GM21447 (cell line): ENCODE measurements around the gene PDCD11.

Experiments
- ATAC-seq: cut with Tn5 transposase; IDR thresholded peaks from one replicate; pipeline ENCODE4 v1.9.1; 2021; ENCODE audit not compliant: unreplicated experiment

The PDCD11 gene

DNA sequence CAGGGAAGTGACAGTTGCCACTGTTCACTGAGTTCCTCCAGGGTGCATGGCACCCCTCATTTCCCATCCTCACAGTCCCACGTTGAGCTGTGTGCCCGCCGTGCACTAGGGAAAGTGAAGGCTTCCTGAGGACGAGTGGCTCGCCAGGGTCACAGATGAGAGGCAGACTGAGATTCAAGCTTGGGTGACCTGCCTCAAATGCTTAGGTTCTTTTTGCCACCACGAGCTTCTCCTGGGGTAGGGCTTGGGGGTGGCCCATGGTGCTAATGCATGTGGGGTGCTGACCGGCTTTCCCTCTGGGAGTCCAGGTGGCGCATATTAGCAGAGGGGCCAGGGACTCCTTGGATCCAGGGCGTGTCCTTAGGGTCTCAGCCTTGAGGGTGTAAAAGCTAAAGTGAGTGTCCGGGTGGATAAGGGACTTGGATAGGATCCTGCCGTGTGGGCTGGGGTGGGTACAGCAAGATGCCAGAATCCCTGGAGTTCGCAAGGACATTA, 53.8 kb downstream of the PDCD11 start:
- no peak for ATAC-seq

DNA sequence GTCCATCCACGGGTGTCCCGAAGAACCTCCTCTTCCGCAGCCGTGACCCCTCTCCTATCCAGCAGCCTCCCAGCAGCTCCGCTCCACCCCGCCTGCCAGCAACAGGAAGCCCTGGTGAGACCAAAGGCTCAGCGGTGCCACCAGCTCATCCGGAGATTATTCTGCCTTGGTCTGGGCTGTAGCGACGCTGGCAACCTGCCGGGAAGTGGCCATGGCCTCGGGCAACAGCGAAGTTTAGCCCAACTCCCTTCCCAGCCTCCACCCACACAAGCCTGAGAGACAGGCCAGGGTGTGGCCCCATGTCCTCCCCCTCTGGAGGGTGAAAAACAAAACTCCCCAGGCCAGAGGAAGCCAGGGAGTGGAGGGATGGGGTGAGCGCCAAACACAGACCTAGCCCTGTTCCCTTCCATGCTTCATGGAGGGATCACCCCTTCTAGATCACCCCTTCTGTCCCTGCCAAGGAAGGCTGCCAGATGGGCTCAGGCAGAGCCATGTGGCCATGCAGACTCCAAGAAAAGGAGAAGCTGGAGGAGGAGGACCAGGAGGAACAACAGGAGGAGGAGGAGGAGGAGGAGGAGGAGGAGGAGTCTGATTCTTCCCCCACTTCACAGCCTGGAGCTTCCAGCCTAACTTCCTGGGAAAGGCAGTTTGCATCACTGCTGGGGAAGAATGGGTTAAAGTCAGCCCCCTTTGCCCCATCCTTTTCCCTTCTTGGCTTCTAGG, 54.8 kb downstream of the PDCD11 start:
- ATAC-seq: no peak

DNA sequence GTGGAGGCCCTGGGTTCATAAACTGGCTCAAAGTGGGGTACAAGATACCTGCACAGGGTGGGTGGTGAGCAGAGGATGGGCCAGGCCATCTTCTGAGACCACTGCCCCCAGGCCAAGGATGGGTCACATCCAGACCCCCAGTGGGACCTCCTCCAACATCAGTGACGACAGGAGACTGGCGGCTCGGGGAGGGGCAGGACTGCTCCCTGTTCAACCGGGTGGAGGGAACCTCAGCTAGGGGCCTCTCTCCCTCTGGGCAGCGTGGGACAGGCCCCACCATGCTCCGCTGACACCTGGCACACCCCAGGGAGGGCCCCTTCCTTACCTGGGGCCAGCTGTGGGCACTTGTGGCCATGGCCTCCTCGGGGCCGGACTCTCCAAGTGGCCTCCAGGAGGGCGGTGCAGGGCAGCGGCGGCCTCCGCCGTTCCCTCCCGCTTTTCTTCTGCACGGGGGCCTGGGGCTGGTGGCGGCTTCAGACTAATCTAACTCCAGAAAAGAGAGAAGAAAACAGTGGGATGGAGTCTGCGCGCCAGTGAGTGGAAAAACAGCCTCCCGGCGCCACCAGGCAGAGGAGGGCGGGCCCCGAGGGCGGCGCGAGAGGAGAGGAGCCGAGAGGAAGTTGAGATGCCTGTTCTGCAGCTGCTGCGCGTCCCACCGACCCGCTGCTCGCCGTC, 55.5 kb downstream of the PDCD11 start, which contains the start of gene CALHM2:
TSS of gene CALHM2 (minus strand) at position 540 of the 675 bp plus-strand sequence. CDS start 2,429 bp downstream, outside the sequence.
- peak; percentile 83 for ATAC-seq

DNA sequence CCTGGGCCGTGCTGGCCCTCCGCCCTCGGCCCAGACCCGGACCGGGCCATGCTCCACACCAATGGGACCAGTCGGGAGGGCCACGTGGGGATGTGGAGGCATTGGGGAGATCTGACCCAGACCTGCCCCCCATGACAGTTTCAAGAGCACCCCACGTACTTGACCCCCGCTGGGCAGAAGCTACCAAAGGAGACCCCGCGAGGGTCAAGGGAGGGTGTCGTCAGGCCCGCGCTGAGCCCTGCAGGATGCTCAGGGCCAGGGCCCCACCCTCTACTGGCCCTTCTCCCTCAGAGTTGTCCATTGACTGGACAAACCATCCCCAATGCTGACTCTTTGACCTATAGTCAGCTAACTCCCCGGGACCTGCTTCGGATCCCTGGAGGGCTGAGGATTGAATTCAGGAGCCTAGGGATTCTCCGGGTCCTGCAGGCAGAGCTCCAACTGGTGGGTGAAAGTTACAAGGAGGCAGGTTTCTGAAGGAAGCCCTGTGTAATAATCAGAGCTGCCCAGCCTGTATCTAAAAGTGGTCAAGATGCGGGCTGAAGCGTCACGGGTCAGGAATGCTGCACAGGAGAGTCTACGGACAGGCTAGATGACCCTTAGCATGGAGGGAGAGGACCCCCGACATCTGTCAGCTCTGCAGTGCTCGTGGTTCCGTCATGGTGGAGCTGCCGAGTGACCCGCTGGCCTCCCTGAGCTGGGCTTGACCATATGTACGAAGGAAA, 56.2 kb downstream of the PDCD11 start:
- no peak for ATAC-seq

DNA sequence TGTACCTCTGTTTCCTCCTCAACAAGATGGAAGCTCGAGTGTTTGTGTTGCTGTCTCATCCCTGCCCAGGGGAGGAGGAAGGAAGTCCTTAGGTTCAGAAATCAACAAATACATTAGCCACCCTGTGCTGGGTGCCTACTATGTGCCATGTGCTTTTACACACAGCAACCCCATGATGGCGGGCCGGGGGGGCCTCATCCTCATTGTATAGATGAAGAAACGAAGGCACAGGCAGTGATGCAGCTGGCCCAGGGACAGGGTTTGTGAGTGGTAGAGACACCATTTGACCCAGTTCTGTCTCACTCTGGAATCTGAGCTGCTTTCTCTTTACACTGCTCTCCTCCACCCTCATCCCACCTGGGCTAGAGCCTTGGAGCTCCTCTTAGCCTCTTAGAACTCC, 57.6 kb downstream of the PDCD11 start:
- no peak for ATAC-seq

DNA sequence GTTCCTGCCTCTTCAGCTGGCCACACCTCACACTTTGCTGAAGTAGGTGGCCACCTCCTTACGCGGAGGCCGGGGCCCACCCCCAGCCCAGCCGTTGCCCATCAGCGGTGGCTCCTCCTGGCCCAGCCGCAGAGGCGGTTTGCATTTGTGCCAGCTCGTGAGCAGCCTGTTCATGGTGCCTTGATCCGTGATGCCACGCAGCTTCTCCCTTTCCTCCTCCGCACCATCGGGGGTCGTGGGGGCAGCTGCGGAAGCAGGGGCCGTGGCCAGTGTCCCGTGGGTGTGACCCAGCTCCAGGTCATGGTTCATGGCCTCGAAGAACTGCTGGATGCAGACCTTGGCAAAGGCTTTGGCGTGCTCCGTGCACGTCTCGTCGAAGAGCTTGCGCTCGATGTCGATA, 58.8 kb downstream of the PDCD11 start:
- ATAC-seq: no peak

DNA sequence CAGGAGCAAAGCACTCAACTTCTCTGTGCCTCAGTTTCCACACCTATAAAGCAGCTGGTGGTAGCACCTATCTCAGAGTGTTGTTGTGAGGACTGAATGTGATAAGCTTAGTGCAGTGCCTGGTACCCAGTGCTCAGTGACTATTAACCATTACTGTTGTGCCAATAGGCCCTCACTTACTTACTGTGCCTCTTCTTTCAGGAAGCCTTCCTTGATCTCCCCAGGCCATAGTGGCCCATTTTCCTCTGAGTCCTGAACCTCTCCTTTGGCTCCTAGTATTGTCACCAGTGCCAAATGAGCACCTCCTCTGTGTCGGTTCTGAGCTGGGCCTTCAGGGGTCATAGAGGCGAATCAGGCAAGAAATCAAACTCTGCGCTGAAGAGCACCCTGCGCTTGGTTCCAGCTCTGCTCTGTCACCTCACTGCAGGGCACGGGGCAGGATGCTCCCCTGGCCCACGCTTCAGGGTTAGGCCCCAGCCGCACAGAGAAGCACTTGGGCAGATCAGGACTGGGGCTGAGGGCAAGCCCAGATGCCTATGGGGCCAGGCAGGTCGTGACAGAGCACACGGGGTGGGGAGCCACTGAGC, 59.7 kb downstream of the PDCD11 start:
- ATAC-seq: no peak

DNA sequence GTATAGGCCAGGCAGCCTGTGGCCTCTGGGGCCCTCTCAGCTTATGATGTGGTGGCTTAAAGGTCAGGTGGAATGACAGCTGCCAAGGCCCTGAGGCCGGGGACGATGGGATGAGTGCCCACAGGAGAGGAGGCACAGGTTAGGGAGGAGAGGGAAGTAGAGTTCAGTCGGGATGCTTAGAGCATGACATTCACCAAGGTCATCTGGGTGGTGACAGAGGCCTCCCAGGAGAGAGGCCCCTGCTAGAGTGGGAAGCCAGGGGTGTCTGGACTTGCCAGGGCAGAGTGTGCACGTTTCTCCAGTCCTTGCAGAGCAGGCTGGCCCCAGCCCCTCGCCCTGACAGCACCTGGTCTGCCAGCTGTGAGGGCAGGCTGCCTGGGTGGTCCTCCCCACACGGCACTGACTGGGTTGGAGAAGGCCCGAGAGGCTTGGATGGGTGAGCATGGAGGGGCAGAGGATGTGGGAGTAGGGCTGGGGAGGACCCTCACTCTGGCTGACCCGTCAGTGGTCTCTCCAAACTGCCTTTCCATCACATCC, 60.8 kb downstream of the PDCD11 start:
- ATAC-seq: no peak

DNA sequence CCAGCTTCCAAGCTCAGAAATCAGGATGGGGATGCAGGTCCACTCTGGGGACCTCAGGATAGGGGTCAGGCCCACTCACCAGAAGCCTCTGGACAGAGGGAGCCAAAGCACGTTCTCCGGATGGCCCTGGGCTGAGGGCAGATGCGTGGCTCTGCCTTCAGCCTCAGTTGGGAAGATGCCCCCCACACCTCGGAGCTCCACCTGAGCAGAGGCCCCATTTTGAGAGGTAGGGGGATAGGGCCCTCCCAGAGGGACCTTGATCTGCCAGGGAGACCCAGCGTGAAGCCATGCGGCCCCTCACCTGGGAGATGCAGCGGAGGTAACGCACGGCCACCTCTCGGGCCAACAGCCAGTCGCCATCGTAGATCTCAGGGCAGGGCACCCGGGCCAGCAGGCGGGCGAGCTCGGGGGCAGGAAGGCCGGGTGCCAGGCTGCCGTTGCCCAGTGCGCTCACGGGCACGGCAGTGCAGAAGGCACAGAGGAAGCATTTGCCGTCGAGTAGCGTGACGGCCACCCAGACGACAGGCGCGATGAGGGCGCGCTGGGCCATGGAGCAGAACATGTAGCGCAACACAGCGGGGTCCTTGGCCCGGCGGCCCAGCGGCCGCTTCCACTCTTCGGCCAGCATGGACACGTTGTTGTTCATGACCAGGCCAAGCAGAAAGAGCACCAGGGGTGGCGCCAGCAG, 61.6 kb downstream of the PDCD11 start:
- ATAC-seq: no peak

DNA sequence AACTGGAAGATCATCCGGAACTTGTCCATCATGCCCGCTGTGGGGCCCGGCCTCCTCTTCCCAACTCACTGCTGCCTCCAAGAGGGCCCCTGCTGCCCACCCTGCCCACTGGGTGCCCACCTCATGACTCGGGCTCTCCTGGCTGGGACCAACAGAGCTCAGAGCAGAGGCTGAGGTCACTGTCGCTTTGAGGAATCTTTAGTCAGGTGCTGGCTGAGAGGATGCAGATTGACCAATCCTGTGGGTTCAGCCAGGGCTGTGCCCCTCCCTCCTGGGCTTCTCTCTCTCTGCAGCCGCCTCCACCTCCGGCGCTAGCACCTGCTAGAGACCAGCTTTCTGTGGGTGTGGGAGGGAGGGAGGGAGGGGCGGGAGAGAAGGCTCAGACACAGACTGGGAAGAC, 62.3 kb downstream of the PDCD11 start, which contains the start of gene CALHM1:
TSS of gene CALHM1 (minus strand) at position 181 of the 400 bp plus-strand sequence. CDS start at position 32, 149 bp downstream.
- peak; percentile 74 for ATAC-seq

DNA sequence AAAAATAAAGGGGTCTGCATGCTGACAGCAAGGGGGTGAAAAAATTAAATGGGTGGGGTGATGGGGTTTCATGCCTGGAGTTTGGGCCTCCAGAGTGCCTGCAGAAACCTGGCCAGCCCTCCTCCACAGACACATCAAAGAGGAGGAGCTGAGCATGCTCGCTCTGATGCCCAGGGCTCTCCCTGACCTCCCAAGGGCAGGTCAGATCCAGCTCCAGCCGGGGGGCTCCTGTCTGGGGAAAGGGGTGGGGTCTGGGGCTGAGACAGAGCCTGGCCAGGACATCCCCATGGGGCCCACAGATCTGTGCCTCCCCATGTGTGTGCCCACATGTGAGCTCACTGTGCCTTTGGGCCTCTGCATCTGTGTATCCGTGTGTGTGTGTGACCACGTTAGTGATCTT, 63.2 kb downstream of the PDCD11 start:
- no peak for ATAC-seq

DNA sequence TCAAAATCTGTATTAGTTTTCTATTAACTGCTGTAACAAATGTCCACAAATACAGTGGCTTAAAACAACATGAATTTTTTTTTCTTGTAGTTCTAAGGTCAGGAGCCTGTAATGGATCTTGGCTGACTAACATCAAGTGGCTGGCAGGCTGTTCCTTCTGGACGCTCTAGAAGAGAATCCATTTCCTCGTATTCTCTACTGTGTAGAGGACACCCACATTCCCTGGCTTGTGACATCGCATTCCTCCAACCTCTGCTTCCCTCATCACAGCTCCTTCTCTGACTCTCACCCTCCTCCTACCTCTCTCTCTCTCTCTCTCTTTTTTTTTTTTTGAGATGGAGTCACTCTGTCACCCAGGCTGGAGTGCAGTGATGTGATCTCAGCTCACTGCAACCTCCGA, 67.1 kb downstream of the PDCD11 start:
- ATAC-seq: no peak

DNA sequence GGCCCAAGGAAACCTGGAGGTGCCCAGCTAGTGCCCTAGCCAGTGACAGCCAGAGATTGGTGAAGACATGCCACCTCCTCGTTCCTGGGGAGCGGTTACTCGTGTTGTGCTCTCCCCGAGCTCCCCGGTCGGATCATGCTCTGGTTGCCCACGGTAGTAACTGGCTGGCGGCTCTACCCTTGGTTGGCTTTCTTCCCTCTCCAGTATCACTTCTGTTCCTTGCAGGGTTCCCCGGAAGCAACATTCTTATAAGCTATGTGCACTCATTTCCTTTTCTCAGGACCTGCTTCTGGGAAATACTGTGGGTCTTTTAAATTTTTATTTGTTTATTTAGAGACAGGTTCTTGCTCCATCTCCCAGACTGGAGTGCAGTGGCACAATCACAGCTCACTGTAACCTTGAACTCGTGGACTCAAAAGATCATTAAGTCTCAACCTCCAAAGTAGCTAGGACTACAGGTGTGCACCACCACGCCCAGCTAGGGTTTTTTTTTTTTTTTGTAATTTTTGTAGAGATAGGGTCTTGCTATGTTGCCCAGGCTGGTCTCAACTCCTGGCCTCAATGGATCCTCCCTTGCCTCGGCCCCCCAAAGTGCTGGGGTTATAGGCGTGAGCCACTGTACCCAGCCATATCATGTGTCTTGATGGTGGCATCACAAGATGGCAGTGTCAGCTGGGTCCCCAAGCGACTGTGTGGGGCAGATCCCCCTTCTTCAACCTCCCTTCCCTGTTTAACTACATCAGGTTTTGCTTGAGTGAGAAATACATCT, 69.2 kb downstream of the PDCD11 start:
- ATAC-seq: no peak

DNA sequence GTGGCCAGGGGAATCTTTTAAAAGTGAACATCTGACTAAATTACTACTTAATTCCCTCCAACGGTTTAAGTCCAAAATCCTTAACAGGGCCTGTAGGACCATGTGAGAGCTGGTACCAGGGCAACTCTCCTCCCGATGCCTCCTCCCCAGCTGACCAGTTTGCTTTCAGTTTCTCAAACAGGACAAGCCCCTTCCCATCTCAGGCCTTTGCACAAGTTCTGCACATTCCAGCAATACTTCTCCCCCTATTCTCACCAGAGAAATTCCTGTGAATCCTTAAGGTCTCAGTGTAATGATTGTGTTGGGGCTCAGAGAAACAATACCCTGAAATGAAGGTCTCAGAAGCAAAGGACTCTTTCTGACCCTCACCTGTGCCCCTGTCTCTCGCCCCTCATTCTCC, 70.3 kb downstream of the PDCD11 start:
- no peak for ATAC-seq

DNA sequence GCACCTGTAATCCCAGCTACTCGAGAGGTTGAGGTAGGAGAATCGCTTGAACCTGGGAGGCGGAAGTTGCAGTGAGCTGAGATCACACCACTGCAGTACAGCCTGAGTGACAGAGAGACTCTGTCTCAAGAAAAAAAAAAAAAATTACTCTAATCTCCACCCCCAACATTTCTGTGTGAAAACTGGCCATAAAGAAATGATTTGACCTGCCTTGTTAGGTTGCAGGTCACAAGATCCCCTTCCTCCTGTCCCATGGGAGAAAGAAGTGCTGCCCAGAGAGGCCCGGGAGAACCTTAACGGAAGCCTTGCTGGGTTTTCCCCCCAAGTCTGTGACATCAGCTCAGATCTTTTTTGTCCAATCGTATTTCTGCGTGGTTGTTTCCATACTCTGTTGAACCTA, 71.0 kb downstream of the PDCD11 start:
- ATAC-seq: peak; percentile 25

DNA sequence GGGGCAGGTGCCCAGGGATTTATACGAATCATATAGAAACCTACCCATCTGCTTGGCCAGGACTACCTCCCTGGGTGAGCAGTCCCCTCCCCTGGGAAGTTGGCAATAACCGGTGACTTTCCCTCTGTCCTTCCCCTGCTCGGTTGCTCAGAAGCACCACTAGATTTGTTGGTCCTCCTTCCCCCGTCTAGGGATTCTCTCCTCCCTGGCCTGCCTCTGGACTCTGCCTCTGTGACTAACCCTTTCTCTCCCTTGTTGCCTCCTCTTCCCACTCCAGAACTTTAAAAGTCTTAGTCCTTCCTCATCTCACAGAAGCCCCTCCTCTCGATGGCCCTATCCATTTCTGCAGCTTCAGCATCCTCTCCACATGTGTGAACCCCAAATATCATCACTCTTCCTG, 72.8 kb downstream of the PDCD11 start:
- no peak for ATAC-seq

DNA sequence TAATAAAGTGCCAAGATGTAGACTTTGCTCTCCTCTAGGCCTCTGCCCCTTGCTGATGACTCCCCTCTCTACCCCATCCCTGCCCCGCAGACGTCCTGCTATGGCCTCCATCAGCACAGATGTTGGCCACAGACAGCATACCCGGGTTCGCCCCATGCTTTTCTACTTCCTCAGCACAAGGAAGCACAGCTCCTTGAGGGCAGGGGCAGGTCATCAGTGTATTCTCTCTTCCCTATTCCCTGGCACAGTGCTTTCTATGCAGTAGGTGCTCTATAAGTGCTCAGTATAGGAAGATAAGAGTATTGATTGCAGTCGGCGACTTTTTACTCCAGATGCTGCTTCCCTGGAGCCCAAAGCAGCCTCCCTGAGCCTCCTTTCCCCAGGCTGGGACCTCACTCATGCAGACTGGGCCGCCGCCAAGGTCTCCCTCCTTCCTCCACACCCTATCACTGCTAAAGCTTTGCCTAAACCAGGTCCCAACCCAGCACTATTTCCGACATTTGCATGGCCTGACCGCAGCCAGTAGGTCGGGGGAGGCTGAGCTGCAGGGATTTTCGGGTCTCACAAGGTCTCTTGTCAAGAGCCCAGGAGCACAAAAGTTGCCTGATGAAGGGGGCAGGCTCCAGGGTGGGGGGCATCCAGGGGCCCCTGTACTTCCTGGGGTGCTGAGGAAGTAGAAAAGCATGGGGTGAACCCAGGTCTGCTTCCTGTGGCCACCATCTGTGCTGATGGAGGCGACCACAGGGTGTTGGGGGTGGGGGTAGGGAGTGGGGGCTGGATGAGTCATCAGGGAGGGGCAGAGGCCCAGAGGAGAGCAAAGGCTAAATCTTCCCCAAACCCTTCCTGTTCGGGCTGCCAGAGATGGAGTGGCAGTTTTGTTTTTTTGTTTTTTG, 74.6 kb downstream of the PDCD11 start:
- peak; percentile 75 for ATAC-seq

DNA sequence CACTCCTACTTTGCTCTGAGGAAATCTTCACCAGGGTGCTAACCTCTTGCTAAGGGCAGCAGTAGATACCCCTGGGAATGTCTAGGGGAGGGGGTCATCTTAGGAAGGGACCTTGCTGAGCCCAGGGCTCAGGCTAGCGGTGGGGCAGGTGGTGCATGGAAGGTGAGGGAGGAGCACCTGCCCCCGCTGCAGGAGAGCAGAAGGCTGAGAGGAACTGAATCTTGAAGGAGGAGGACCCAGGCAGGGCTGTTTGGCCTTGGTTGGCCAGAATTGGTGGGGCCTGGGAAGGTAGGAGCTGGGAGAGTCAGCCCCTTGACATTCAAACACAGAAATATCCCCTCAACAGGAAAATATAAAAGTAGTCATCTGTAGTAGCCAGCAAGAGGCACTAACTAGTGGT, 75.6 kb downstream of the PDCD11 start:
- ATAC-seq: peak; percentile 22

DNA sequence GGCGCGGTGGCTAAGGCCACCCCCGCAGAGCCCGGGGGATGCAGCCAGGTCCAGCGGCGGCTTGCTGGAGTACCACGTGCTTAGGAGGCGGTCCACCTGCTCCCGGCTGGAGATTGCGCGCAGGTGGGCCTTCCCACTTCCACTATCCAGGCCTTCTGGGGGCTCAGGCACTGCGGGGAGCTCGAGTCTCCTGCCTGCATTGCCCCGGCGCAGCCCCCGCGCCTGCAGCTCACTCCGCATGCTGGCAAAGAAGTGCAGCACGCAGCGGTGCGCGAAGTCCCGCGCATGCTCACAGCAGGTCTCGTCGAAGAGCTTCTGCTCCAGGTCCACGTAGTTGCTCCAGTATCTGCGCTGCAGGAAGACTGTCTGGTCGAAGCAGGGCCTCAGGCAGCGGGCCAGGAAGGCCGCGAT, 76.8 kb downstream of the PDCD11 start:
- ATAC-seq: no peak
